HG03064 (cell line): ENCODE results near the gene RGS9.
A peak's percentile ranks its signal among the peaks of the same experiment; 100 is the strongest.
"Not testable (repeated sequence)": the region's sequence is repeated elsewhere in the genome, so short reads cannot be mapped to it uniquely, and the experiment has no call there.

ENCODE experiments used
- ATAC-seq: cut with Tn5 transposase; IDR thresholded peaks from one replicate; pipeline ENCODE4 v1.9.1; 2021; ENCODE audit warnings: low read depth; ENCODE audit not compliant: unreplicated experiment

RGS9 gene

GRCh38 chr17:65109990-65110680 lies 27.0 kb upstream of the RGS9 start:
- no peak for ATAC-seq

GRCh38 chr17:65115839-65116238 lies 21.3 kb upstream of the RGS9 start:
- no peak for ATAC-seq

GRCh38 chr17:65116515-65116914 lies 20.7 kb upstream of the RGS9 start:
- ATAC-seq = not testable (repeated sequence)

- ATAC-seq = no peak
These were observed 19.7 kb upstream of the RGS9 start for GRCh38 chr17:65117384-65118035.

GRCh38 chr17:65121368-65121767 lies 15.8 kb upstream of the RGS9 start:
- ATAC-seq = no peak

- ATAC-seq = no peak
These were observed 15.0 kb upstream of the RGS9 start for GRCh38 chr17:65121916-65122806.

- ATAC-seq = peak; percentile 62
These were observed 14.1 kb upstream of the RGS9 start for GRCh38 chr17:65122836-65123756.

- no peak for ATAC-seq
These were observed 13.2 kb upstream of the RGS9 start for GRCh38 chr17:65123757-65124675.

- no peak for ATAC-seq
These were observed 6.3 kb upstream of the RGS9 start for GRCh38 chr17:65130832-65131231.

GRCh38 chr17:65131240-65131639 lies 5.9 kb upstream of the RGS9 start:
- ATAC-seq = no peak

GRCh38 chr17:65131946-65132345 lies 5.2 kb upstream of the RGS9 start:
- ATAC-seq = no peak

- no peak for ATAC-seq
These were observed 3.1 kb upstream of the RGS9 start for GRCh38 chr17:65134035-65134434.

GRCh38 chr17:65139101-65139764 lies 2.1 kb downstream of the RGS9 start:
- no peak for ATAC-seq

GRCh38 chr17:65142247-65142646 lies 5.1 kb downstream of the RGS9 start:
- no peak for ATAC-seq

- ATAC-seq = no peak
These were observed 6.9 kb downstream of the RGS9 start for GRCh38 chr17:65143889-65144604.

- ATAC-seq = no peak
These were observed 8.6 kb downstream of the RGS9 start for GRCh38 chr17:65145743-65146142.

- ATAC-seq = no peak
These were observed 10.8 kb downstream of the RGS9 start for GRCh38 chr17:65147955-65148354.
